ENCODE measurements around the gene CDCA3. TPM values are rescaled to one million over a fixed set of nuclear protein-coding genes. Genes with fewer than 3 reads are reported as not detected.

The CDCA3 gene
- total and polyA plus RNA-seq, 2 of the 13 experiments (the other 11 are each of a cell fraction or from before 2014, with no cell fraction given): 32.7 to 56.5 TPM

DNA sequence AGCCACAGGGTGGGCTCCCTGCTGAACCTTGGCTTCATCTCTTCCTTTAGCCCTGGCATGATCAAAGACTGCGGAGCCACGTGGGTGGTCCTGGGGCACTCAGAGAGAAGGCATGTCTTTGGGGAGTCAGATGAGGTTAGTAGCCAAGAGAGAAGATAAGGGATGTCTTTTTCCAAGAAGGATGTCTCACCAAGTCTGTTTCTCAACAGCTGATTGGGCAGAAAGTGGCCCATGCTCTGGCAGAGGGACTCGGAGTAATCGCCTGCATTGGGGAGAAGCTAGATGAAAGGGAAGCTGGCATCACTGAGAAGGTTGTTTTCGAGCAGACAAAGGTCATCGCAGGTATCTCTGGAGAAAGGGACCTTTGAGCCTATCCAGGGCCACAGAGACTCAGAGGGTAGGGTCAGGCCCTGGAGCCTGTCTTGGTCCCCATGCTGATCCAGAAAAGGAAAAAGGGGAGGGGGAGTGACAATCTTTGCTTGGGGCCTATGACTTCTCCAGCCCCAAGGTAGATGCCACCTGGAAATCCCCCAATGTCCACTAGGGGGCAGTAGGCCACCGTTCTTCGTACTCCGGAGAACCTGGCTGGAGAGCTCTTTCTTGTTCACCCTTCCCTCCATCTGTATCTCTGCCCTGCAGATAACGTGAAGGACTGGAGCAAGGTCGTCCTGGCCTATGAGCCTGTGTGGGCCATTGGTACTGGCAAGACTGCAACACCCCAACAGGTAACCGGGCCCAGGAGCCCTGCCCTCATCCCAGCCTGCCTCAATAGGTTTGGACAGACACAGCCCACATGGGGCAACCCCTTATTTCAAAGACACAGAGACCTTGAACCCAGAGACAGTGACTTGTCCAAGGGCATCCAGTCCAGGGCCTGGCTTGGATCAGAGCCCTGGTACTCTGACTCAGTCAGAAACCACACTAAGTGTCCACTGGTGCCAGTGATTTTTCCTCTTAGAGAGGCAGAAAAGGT is 18.2 kb upstream of the CDCA3 start (continued):
- TF ChIP-seq, protein P1, sequence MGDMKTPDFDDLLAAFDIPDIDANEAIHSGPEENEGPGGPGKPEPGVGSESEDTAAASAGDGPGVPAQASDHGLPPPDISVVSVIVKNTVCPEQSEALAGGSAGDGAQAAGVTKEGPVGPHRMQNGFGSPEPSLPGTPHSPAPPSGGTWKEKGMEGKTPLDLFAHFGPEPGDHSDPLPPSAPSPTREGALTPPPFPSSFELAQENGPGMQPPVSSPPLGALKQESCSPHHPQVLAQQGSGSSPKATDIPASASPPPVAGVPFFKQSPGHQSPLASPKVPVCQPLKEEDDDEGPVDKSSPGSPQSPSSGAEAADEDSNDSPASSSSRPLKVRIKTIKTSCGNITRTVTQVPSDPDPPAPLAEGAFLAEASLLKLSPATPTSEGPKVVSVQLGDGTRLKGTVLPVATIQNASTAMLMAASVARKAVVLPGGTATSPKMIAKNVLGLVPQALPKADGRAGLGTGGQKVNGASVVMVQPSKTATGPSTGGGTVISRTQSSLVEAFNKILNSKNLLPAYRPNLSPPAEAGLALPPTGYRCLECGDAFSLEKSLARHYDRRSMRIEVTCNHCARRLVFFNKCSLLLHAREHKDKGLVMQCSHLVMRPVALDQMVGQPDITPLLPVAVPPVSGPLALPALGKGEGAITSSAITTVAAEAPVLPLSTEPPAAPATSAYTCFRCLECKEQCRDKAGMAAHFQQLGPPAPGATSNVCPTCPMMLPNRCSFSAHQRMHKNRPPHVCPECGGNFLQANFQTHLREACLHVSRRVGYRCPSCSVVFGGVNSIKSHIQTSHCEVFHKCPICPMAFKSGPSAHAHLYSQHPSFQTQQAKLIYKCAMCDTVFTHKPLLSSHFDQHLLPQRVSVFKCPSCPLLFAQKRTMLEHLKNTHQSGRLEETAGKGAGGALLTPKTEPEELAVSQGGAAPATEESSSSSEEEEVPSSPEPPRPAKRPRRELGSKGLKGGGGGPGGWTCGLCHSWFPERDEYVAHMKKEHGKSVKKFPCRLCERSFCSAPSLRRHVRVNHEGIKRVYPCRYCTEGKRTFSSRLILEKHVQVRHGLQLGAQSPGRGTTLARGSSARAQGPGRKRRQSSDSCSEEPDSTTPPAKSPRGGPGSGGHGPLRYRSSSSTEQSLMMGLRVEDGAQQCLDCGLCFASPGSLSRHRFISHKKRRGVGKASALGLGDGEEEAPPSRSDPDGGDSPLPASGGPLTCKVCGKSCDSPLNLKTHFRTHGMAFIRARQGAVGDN (CRISPR knock-in tag; IDR thresholded peaks at IDR 0.05): peak; percentile 48
- TF ChIP-seq ZNF350 (CRISPR knock-in tag; IDR thresholded peaks at IDR 0.05; ENCODE audit: borderline replicate concordance, low read depth) (peak; percentile 47; the same call in 1 of the 2 replicates), RAD21 (CRISPR knock-in tag; IDR thresholded peaks at IDR 0.05) (peak; percentile 81), ELF1 (CRISPR knock-in tag; IDR thresholded peaks at IDR 0.05) (no peak), ZNF761 (CRISPR knock-in tag; conservative IDR thresholded peaks at IDR 0.05) (no peak)
- TF ChIP-seq, protein P2, sequence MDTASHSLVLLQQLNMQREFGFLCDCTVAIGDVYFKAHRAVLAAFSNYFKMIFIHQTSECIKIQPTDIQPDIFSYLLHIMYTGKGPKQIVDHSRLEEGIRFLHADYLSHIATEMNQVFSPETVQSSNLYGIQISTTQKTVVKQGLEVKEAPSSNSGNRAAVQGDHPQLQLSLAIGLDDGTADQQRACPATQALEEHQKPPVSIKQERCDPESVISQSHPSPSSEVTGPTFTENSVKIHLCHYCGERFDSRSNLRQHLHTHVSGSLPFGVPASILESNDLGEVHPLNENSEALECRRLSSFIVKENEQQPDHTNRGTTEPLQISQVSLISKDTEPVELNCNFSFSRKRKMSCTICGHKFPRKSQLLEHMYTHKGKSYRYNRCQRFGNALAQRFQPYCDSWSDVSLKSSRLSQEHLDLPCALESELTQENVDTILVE (CRISPR knock-in tag; IDR thresholded peaks at IDR 0.05): peak; percentile 45; the same call in 1 of the 2 replicates

Measured in HepG2 (cell line).